Stimulated activated CD8-positive, alpha-beta memory T cell treated with anti-CD3 and anti-CD28 coated beads, Interleukin-7, amount 100 ng/mL, for 1 hour (primary cell): ENCODE measurements around the gene CYB5A.
"Not testable (repeated sequence)": the region's sequence is repeated elsewhere in the genome, so short reads cannot be mapped to it uniquely, and the experiment has no call there.

Experiments used
- DNase-seq, 2 donors: peaks; one replicate each; pipeline ENCODE4 v3.0.0-alpha.2; 2020; ENCODE audit warnings: low read depth in 2 of 2

CYB5A gene

DNA sequence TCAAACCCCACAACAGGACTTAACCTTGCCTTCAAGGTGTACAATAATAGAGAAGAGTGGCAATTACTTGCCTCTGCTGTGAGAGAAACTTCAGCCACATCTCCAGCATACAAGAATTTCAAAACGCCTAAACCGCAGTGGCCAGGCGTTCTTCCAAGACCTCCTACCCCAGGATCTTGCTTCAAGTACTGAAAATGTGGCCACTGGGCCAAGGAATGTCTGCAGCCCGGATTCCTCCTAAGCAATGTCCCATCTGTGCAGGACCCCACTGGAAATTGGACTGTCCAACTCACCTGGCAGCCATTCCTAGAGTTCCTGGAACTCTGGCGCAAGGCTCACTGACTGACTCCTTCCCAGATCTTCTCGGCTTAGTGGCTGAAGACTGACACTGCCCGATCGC is 2.8 kb upstream of the CYB5A start:
- no peak for DNase-seq

- not testable (repeated sequence) for DNase-seq
Measured at GRCh38 chr18:74292982-74293381, 1.2 kb upstream of the CYB5A start.

DNA sequence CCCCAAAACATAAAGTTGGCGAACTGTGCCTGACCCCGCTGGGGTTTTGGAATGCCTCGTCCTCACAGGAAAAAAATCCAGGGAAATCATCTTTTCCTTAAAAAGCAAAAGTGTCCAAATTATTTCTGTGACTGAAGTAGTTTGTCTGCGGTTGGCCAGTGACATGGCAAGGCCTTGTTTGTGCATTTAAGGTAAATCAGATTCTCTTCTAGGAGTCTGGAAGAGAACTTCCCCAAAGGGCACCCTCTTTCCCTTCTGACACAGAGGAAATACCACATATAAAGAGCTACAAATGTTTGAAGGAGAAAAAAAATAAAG is 737 bp upstream of the CYB5A start:
- DNase-seq = no peak

DNA sequence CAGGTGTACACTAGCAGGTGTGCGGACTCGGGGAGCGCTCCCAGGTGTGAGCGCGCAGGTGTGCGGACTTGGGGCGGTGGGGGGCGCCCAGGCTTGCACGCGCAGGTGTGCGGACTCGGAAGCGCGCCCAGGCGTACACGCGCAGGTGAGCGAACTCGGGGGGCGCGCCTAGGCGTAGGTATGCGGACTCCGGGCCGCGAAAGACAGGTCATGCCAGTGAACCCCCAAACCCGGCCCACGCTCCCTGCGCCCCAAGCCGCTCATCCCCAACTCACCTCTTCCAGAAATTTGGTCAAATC is 342 bp downstream of the CYB5A start:
- DNase-seq = no peak

DNA sequence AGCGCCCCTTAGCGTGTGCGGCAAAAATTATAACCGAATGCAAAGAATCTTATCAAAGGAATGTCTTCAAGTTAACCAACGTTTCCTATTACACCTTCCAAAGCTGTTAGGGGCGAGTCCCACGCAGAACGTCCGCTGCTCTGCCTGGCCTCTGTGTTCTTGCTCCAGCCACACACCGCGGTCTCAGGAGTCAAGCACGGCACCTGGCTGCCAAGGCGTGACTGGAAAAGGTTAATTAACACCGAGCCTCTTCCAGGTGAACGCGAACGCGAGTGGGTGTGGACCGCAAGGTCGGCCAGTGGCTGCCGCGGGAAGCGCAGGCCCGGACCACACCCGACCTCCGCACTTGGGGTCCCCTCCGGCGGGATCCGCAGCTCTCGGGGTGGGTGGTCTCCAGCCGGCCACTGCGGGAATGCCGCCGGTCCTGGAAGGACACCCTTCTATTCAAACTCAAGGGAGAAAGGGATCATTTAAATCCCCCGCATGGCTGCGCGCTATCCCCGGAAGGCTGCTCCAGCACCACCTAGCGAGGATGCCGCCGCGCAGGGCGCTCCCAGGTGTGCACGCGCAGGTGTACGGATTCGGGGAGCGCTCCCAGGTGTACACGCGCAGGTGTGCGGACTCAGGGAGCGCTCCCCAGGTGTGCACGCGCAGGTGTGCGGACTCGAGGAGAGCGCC is 830 bp downstream of the CYB5A start:
- DNase-seq = no peak

- DNase-seq = no peak
Measured at GRCh38 chr18:74290021-74290420, 1.7 kb downstream of the CYB5A start.

GRCh38 chr18:74289137-74289536 is 2.6 kb downstream of the CYB5A start:
- no peak for DNase-seq

GRCh38 chr18:74288730-74289129 is 3.0 kb downstream of the CYB5A start:
- DNase-seq = no peak

GRCh38 chr18:74288041-74288440 is 3.7 kb downstream of the CYB5A start:
- no peak for DNase-seq

- no peak for DNase-seq
Measured at GRCh38 chr18:74286856-74287255, 4.9 kb downstream of the CYB5A start.

GRCh38 chr18:74286106-74286855 is 5.5 kb downstream of the CYB5A start:
- no peak for DNase-seq

- DNase-seq = not testable (repeated sequence)
Measured at GRCh38 chr18:74285583-74285982, 6.2 kb downstream of the CYB5A start.

DNA sequence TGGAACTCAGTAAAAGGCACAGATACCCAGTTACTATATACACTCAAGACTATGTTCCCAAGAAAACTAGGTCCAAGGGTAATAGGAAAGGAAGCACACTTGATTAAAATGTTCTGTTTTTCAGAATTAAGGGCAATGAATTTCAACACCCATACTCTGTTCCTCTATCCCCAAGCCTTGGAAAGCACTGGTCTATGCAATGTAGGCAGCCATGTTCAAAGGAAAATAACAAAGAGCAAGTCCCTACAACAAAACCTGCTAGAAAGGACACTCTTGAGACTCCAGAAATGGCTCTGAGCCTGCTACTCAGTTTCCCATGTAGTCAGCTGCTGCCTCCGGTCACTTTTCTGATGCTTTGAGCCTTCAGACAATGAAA is 6.8 kb downstream of the CYB5A start:
- no peak for DNase-seq

- DNase-seq = no peak
Measured at GRCh38 chr18:74284191-74284979, 7.4 kb downstream of the CYB5A start.

DNA sequence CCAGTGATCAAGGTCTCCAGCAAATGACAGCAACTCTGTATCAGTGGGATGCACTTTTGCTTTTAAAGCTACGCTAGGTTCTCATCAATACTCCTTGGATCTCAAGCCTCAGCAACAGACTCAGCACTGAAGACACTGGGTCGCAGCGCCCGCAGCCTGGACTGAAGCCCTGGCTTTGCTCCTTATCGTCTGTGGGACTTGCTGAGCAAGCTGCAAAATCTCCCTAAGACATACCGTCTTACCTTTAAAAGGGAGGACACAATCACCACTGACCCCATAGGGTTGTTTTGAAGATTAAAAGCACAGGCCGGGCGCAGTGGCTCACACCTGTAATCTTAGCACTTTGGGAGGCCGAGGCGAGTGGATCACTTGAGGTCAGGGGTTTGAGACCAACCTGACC is 8.1 kb downstream of the CYB5A start:
- no peak for DNase-seq

DNA sequence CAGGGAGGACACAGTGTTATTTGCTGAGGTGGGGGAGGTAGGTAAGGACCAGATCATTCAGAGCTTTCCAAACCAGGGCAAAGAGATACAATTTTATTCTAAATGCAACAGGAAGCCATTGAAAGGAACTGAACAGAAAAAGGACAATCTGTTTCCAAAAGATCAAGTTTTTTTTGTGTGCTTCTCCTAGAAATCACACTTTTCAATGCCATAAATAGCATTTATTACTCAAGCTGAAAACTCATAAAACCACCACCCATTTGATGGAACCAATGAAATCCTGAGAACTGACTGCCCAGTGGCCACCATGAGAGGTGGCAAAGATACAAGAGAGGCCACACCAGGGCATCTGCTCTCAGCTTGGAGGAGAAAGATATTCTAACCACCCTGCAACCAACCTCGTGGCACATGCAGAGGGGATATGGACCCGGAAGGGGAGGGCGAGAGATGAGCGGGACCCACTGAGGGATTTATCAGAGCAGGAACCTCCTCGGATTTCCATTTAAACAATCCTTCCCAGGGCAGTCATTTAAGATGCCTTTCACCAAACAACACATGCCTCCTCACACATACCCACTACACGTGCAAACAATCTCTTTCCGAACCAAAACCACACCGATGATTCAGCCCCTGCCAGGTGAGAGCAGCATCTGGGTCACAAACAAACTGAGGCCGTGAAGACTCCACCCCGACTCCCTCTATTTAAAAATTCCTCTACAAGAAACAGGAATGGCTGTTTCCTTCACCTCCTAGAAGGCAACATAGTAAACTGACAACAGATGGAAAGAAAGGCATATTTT is 8.8 kb downstream of the CYB5A start:
- no peak for DNase-seq

DNA sequence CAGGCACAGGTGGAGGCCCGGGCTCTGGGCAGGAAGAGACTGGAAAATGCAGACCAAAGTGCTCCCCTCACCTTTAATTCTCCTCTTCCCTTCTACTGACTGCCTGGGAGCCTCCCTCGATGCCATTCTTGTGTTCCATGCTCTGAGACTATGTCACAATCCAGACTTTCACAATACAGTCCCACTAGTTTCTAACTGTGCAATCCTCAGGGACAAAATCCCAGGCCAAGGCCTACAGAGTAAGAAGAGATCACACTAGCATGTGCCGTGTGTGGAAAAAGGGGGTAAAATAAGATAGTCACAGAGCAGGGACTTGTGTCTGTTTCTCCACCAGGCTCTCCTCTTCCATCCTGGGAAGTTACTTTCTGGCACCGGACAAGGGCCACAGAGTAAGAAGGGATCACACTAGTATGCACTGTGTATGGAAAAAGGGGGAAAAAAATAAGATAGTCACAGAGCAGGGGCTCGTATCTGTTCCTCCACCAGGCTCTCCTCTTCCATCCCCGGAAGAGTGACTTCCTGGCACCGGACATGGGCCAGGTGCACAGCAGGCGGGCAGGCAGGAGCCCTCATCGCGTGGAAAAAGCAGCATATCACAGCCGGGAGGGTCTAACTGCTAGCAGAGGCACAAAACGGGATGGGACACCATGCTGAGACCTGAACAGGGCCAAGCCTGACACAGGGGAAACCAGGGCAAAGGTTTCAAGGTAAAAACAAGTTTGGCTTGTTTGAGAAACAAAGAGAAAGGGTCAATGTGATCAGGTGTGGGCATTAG is 9.6 kb downstream of the CYB5A start:
- DNase-seq = no peak

GRCh38 chr18:74281011-74281979 is 10.5 kb downstream of the CYB5A start:
- DNase-seq = no peak

- DNase-seq = no peak
Measured at GRCh38 chr18:74278983-74279382, 12.8 kb downstream of the CYB5A start.

GRCh38 chr18:74278058-74278457 is 13.7 kb downstream of the CYB5A start:
- DNase-seq = no peak
